H9 (cell line): ENCODE measurements around the gene AKR1A1. TPM values are rescaled to one million over a fixed set of nuclear protein-coding genes. Genes with fewer than 3 reads are reported as not detected.
A peak's percentile ranks its signal among the peaks of the same experiment; 100 is the strongest.

Experiments used
- DNase-seq: peaks from one replicate; pipeline ENCODE4 v3.0.0-alpha.2; 2017
- H2AFZ ChIP-seq: one replicate; pipeline ENCODE4 v1.6.1; 2013; ENCODE audit warnings: mild to moderate bottlenecking, low read length, control low read depth, moderate library complexity
- H2AK5ac ChIP-seq: 2 replicates; pipeline ENCODE4 v1.6.1; 2013; ENCODE audit warnings: low read length, control low read depth, mixed read lengths; ENCODE audit not compliant: insufficient read length
- H2BK120ac ChIP-seq: one replicate; pipeline ENCODE4 v1.6.1; 2013; ENCODE audit warnings: low read depth, mild to moderate bottlenecking, low read length, control low read depth, inconsistent platforms; ENCODE audit not compliant: poor library complexity, severe bottlenecking
- H2BK12ac ChIP-seq: 2 replicates; pipeline ENCODE4 v1.6.1; 2013; ENCODE audit warnings: low read length, control low read depth, mixed read lengths, low read depth; ENCODE audit not compliant: insufficient read length
- H2BK15ac ChIP-seq: 2 replicates; pipeline ENCODE4 v1.6.1; 2013; ENCODE audit warnings: low read depth, low read length, control low read depth
- H2BK20ac ChIP-seq: one replicate; pipeline ENCODE4 v1.6.1; 2013; ENCODE audit warnings: low read depth, mild to moderate bottlenecking, low read length, control low read depth, inconsistent platforms; ENCODE audit not compliant: poor library complexity, severe bottlenecking
- H2BK5ac ChIP-seq: 2 replicates; pipeline ENCODE4 v1.6.1; 2013; ENCODE audit warnings: low read length, control low read depth, mixed read lengths; ENCODE audit not compliant: insufficient read length
- H3K14ac ChIP-seq: 2 replicates; pipeline ENCODE4 v1.6.1; 2013; ENCODE audit warnings: low read length, control low read depth; ENCODE audit not compliant: insufficient read depth
- H3K18ac ChIP-seq: 2 replicates; pipeline ENCODE4 v1.6.1; 2013; ENCODE audit warnings: low read depth, mild to moderate bottlenecking, mixed read lengths, low read length, control low read depth; ENCODE audit not compliant: insufficient read length
- H3K23ac ChIP-seq: 2 replicates; pipeline ENCODE4 v1.6.1; 2013; ENCODE audit warnings: low read length, control low read depth, mixed read lengths, low read depth; ENCODE audit not compliant: insufficient read length
- H3K23me2 ChIP-seq: 2 replicates; pipeline ENCODE4 v1.6.1; 2013; ENCODE audit warnings: low read depth, mild to moderate bottlenecking, mixed read lengths, low read length, control low read depth; ENCODE audit not compliant: insufficient read length, poor library complexity, severe bottlenecking
- H3K27ac ChIP-seq: 2 replicates; pipeline ENCODE4 v1.5.1; 2013; ENCODE audit warnings: low read length, control low read depth, mixed read lengths, low read depth; ENCODE audit not compliant: insufficient read length
- H3K27me3 ChIP-seq: 2 replicates; pipeline ENCODE4 v1.6.1; 2013; ENCODE audit warnings: low read length, control low read depth, inconsistent platforms; ENCODE audit not compliant: insufficient read depth
- H3K4ac ChIP-seq: 2 replicates; pipeline ENCODE4 v1.6.1; 2013; ENCODE audit warnings: low read depth, mild to moderate bottlenecking, control low read depth, inconsistent platforms, low read length, moderate library complexity
- H3K4me1 ChIP-seq: 2 replicates; pipeline ENCODE4 v1.6.1; 2013; ENCODE audit warnings: low read length, control low read depth, inconsistent platforms; ENCODE audit not compliant: insufficient read depth
- H3K4me2 ChIP-seq: 2 replicates; pipeline ENCODE4 v1.6.1; 2013; ENCODE audit warnings: low read length, control low read depth, mixed read lengths; ENCODE audit not compliant: insufficient read length, insufficient read depth
- H3K56ac ChIP-seq: 2 replicates; pipeline ENCODE4 v1.6.1; 2013; ENCODE audit warnings: low read depth, mild to moderate bottlenecking, mixed read lengths, low read length, control low read depth; ENCODE audit not compliant: insufficient read length
- H3K79me1 ChIP-seq: 2 replicates; pipeline ENCODE4 v1.6.1; 2013; ENCODE audit warnings: low read depth, mild to moderate bottlenecking, moderate library complexity, low read length, control low read depth, inconsistent platforms; ENCODE audit not compliant: insufficient read depth, poor library complexity, severe bottlenecking
- H3K79me2 ChIP-seq: 2 replicates; pipeline ENCODE4 v1.6.1; 2013; ENCODE audit warnings: low read length, control low read depth, inconsistent platforms; ENCODE audit not compliant: insufficient read depth
- H3K9ac ChIP-seq: 2 replicates; pipeline ENCODE4 v1.6.1; 2013; ENCODE audit warnings: low read length, control low read depth, mixed read lengths; ENCODE audit not compliant: insufficient read length; ENCODE audit errors: extremely low read depth
- H3K9me3 ChIP-seq: one replicate; pipeline ENCODE4 v1.6.1; 2013; ENCODE audit warnings: low read depth, low read length, inconsistent platforms; ENCODE audit not compliant: control insufficient read depth
- H3T11ph ChIP-seq: one replicate; pipeline ENCODE4 v1.6.1; 2013; ENCODE audit warnings: mild to moderate bottlenecking, low read length, control low read depth, inconsistent platforms
- H4K20me1 ChIP-seq: one replicate; pipeline ENCODE4 v1.6.1; 2013; ENCODE audit not compliant: control insufficient read depth, insufficient read length, insufficient read depth
- H4K5ac ChIP-seq: 2 replicates; pipeline ENCODE4 v1.6.1; 2013; ENCODE audit warnings: low read depth, mild to moderate bottlenecking, mixed read lengths, low read length, control low read depth; ENCODE audit not compliant: insufficient read length
- H4K8ac ChIP-seq: replicated peaks from 2 replicates; pipeline ENCODE4 v1.6.1; 2013; ENCODE audit warnings: low read length, control low read depth, mixed read lengths, low read depth; ENCODE audit not compliant: insufficient read length
- H4K91ac ChIP-seq: 2 replicates; pipeline ENCODE4 v1.6.1; 2013; ENCODE audit warnings: low read depth, mild to moderate bottlenecking, moderate library complexity, mixed read lengths, low read length, control low read depth; ENCODE audit not compliant: insufficient read length
- H3K27ac Mint-ChIP-seq, 3 experiments: 2 replicates in 2 of 3; 3 replicates in 1 of 3; pipeline ENCODE4 v1.8.0; 2020 to 2021; ENCODE audit warnings: mixed read lengths in 3 of 3, mild to moderate bottlenecking in 1 of 3, moderate library complexity in 1 of 3
- H3K27me3 Mint-ChIP-seq: 2 replicates; pipeline ENCODE4 v1.8.0; 2021; ENCODE audit warnings: low read depth, mild to moderate bottlenecking, moderate library complexity, mixed read lengths
- H3K36me3 Mint-ChIP-seq, 3 experiments: 2 replicates in 2 of 3; 3 replicates in 1 of 3; pipeline ENCODE4 v1.8.0; 2020 to 2021; ENCODE audit warnings: low read depth in 3 of 3, mixed read lengths in 3 of 3; ENCODE audit not compliant: insufficient read depth in 1 of 3
- H3K4me1 Mint-ChIP-seq, 2 experiments: 2 replicates each; pipeline ENCODE4 v1.8.0; 2020; ENCODE audit warnings: mixed read lengths in 2 of 2
- H3K4me3 Mint-ChIP-seq, 2 experiments: 2 replicates in 1 of 2; 3 replicates in 1 of 2; pipeline ENCODE4 v1.8.0; 2020 to 2021; ENCODE audit warnings: mild to moderate bottlenecking in 2 of 2, mixed read lengths in 2 of 2, moderate library complexity in 1 of 2
- H3K9me3 Mint-ChIP-seq, 2 experiments: 2 replicates in 1 of 2; 3 replicates in 1 of 2; pipeline ENCODE4 v1.8.0; 2020; ENCODE audit warnings: mild to moderate bottlenecking in 2 of 2, mixed read lengths in 2 of 2, moderate library complexity in 1 of 2
- WGBS: extraction: QIAGEN DNeasy Blood & Tissue Kit; methylation state at CpG from one replicate; pipeline ENCODE4 v1.1.7; 2013; ENCODE audit warnings: missing lambda C conversion rate, low lambda C conversion rate, mixed read lengths; ENCODE audit not compliant: insufficient read length; ENCODE audit errors: extremely low coverage; 5-methylcytosine and 5-hydroxymethylcytosine counted together
- total RNA-seq: library from RNA; stranded (reverse); gene quantifications from 2 replicates; pipeline ENCODE4 v1.2.1, GENCODE V29; 2021
- TF ChIP-seq, protein P1 (sequence below): fragments of 200-600 bp; sonication (generic); conservative IDR thresholded peaks from 3 replicates; pipeline ENCODE4 v1.8.0; 2021; ENCODE audit warnings: antibody characterized with exemption, mild to moderate bottlenecking

The AKR1A1 gene
- total RNA-seq, 1 experiment from 2014 or later: 286 TPM

DNA sequence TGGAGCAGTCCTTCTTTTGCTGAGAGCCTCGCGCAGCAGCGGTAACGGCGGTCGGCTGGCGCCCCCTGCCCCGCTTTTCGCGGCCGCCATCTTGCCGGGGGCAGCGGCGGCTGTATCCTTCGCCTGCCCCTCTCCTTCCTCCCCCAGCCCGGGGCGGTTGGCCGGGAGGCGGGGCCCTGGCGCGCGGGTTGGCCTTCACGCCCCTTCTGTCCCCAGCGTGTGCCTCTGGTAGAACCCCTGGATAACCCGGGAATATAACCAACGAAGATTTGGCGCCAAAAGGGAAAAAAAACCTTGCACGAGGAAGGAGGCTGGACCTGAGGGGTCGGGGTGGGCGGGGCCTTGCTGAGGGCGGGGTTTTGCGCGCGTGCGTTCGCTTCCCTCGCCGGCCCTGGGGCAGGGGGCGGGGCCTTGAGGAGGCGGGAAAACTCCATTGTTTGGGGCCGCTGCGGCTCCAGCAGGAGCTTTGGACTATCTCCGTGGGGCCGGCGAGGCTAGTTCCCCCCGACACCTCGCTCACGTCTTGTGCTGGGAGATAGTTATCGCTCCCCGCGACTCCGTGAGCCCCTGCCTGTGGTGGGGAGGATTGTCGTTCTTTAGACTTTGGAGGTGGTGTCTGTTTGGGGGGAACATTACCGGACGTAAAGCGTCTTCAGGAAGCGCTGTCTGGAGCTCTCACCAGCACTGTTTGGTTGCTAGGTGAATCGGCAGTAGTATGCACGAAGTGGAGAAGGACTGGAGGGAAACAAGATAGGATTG lies 33.9 kb downstream of the AKR1A1 start:
- Mint-ChIP-seq H3K27ac (peak overlapping the region; percentile 99 to 100 (median 100)), H3K4me3 (peak overlapping the region; percentile 99 to 100), H3K36me3 (peaks cover 30 to 39% (median 36%) of the 10 kb centered on the region in 3 experiments), H3K27me3 (peaks cover 3% of the 10 kb centered on the region; the same call in 1 of the 2 replicates), H3K9me3 (peaks cover 2 to 3% of the 10 kb centered on the region in 2 experiments; a peak in 3 of 5 replicates), H3K4me1 (peaks cover 22 to 29% of the 10 kb centered on the region in 2 experiments)
- Histone ChIP-seq H3K4me2 (peak overlapping the region; percentile 86), H3K9me3 (no peaks in the 10 kb centered on the region), H4K91ac (peak overlapping the region; percentile 87), H3K27me3 (no peaks in the 10 kb centered on the region), H4K8ac (peak overlapping the region; percentile 39), H3T11ph (peak overlapping the region; percentile 26), H3K4ac (peak overlapping the region; percentile 90; the same call in 1 of the 2 replicates), H2BK5ac (peak overlapping the region; percentile 76), H3K18ac (peak overlapping the region; percentile 99), H3K14ac (peak overlapping the region; percentile 100), H3K56ac (peak overlapping the region; percentile 77), H2BK12ac (no peak overlapping the region), H4K5ac (peak overlapping the region; percentile 96), H3K27ac (peak overlapping the region; percentile 86), H3K4me1 (no peaks in the 10 kb centered on the region; the same call in 1 of the 2 replicates), H2BK120ac (peak overlapping the region; percentile 62), H2AFZ (no peak overlapping the region), H2BK15ac (no peak overlapping the region), H4K20me1 (no peaks in the 10 kb centered on the region), H3K9ac (peak overlapping the region; percentile 100), H2BK20ac (no peak overlapping the region), H2AK5ac (peak overlapping the region; percentile 44), H3K23ac (no peak overlapping the region), H3K79me1 (no peaks in the 10 kb centered on the region), H3K23me2 (peaks cover 6% of the 10 kb centered on the region), H3K79me2 (peaks cover 46% of the 10 kb centered on the region)
- DNase-seq: peak; percentile 93
- TF ChIP-seq, protein P1, sequence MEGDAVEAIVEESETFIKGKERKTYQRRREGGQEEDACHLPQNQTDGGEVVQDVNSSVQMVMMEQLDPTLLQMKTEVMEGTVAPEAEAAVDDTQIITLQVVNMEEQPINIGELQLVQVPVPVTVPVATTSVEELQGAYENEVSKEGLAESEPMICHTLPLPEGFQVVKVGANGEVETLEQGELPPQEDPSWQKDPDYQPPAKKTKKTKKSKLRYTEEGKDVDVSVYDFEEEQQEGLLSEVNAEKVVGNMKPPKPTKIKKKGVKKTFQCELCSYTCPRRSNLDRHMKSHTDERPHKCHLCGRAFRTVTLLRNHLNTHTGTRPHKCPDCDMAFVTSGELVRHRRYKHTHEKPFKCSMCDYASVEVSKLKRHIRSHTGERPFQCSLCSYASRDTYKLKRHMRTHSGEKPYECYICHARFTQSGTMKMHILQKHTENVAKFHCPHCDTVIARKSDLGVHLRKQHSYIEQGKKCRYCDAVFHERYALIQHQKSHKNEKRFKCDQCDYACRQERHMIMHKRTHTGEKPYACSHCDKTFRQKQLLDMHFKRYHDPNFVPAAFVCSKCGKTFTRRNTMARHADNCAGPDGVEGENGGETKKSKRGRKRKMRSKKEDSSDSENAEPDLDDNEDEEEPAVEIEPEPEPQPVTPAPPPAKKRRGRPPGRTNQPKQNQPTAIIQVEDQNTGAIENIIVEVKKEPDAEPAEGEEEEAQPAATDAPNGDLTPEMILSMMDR: peak; percentile 33; the same call in 1 of the 3 replicates
- no CpG with 5 or more reads among the region's 59 CpGs for WGBS
